Nucleus accumbens (tissue), 56 donors: ENCODE results near the gene WNK2.
A peak's percentile ranks its signal among the peaks of the same experiment; 100 is the strongest.
"Not testable (repeated sequence)": the region's sequence is repeated elsewhere in the genome, so short reads cannot be mapped to it uniquely, and the experiment has no call there.

Source experiments
- DNase-seq, 56 donors: peaks; one replicate each; lab custom pipeline; 2025; lab: John Stamatoyannopoulos, UW

Gene WNK2

DNA sequence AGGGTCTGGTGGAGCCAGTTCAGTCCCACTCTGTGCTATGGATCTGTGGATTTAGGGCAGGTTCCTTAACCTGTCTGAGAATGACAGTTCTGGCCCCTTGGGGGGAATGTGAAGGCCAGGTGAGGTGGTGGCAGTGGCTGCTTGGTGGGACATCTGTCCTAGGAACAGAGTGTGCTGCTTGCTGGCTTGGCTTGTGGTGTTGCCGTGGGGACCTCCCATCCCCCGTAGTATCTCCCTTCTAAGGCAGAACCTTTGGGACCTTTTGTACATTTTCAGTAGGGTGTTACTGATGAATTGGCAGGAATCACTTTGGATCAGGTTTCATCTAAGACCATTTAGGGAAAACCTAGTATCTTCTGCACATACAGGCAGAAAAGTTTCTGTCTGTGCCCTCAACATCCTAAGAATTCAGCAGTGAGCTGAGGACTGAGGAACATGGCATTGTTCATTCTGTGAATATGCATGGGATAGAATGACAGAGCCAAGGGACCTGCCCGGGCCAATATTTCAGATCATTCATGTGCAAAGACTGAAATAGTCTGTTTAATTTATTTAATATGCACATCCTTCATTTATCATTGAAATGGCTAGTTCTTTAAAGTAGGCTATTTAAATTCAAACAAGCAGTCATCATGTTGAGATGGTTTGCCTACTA lies 64.6 kb downstream of the WNK2 start:
- no peak for DNase-seq

DNA sequence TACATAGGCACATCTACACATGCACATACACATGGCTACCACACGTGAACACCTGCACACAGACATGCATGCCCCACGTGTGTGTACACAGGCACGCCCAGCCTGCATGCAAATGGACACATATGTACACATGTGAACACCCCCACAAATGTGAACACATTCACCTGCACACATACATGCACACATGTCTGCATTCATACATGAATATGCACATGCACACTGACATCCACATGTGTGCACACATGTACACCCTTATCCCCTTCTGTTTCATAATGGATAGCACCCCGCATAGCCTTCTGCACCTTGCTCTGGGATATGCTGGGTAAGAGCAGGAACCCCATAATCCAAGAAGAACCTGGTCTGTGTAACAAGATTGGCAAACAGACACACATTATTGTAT lies 66.2 kb downstream of the WNK2 start:
- no peak for DNase-seq

DNA sequence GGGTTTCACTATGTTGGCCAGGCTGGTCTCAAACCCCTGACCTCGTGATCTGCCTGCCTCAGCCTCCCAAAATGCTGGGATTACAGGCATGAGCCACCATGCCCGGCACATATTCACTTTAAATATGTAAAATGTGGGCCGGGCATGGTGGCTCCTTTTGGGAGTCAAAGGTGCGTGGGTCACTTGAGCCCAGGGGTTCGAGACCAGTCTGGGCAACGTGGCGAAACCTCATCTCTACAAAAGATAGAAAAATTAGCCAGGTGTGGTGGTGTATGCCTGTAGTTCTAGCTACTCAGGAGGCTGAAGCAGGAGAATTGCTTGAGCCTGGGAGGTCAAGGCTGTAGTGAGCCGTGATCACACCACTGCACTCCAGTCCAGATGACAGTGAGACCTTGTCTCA lies 67.4 kb downstream of the WNK2 start:
- DNase-seq: not testable (repeated sequence)

DNA sequence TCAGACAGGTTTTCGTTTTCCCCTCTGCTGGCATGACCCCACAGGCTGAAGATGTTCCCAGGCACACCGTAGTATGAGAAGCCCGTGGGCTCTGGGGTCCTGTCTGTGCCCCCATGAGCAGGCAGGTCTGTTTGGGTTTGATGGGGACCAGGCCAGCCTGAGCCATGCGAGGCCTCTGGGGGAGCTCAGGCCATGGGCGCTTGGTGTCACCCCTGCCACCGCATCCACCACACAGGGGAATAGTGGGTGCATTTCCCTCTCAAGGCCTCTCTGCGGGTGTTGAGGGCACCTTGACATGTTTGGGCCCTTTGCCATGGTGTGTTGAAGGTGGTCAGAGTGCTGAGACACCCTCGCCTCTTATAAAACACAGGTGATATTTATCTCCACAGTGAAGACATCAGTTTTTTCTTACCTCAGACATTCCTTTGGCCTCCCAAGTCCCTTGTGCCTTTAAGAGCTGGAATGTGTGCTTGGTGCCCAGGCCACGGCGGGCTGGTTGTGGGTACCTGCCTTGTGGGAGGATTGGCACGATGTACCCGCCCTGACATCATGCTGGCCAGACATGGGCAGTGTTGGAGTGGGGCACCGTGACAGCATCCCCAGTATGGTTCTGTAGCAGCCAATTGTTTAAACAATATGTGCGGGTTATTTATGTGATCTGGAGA lies 68.3 kb downstream of the WNK2 start:
- no peak for DNase-seq

DNA sequence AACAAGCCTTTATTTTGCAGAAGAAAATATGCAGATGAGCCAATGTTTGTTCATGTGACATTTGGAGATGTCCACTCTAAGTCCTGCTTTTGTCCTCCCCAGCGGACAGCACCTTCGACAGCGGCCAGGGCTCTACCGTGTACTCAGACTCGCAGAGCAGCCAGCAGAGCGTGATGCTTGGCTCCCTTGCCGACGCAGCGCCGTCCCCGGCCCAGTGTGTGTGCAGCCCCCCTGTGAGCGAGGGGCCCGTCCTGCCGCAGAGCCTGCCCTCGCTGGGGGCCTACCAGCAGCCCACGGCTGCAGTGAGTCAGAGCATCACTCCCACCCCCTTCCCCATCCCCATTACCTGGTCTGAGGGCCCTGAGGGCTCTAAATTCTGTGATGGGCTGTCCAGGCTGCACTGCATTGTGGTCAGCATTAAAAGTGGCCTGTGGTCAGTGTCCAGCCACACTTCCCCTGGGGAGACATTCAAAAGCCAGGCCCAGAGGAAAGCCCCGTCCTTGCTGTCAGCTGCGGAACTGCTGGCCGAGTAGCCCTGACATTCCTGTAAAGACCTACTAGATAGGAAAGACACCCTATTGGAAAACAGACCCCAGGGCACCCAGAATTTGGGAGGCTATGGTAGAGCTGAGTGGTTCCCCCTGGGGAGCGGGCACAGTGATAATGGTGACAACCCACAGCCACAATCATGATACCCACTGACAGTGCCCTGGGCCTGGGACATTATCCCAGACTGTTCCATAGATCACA lies 69.0 kb downstream of the WNK2 start:
- no peak for DNase-seq

DNA sequence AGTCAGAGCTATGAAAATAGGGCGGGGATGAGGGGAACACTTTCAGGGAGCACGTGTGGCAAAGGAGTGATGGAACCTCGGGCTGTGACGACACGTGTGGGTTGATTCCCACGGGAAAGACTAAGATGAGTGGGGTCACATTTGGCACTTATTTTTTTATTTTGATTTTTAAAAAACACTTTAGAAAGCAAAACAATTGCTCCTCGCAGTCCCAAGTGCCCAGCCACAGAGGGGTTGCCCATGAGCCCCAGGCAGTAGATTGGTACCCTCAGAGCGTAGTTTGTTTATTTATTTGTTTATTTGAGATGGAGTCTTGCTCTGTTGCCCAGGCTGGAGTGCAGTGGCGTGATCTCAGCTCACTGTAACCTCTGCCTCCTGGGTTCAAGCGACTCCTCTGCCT lies 69.7 kb downstream of the WNK2 start:
- no peak for DNase-seq

DNA sequence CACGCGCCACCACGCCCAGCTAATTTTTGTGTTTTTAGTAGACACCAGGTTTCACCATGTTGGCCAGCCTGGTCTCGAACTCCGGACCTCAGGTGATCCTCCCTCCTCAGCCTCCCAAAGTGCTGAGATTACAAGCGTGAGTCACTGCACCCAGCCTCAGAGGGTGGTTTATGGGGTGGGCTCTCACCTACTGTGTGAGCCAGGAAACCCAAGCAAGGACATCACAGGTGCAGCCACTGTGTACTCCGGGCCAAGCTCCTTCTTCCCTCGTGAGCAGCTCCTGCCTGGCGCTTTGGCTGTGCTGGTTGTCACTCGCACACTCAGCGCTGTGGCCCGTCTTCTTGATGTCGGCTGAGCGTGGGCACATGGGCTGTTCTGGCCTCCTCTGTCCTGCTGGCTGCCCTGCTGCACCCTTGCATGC lies 70.1 kb downstream of the WNK2 start:
- DNase-seq: no peak

DNA sequence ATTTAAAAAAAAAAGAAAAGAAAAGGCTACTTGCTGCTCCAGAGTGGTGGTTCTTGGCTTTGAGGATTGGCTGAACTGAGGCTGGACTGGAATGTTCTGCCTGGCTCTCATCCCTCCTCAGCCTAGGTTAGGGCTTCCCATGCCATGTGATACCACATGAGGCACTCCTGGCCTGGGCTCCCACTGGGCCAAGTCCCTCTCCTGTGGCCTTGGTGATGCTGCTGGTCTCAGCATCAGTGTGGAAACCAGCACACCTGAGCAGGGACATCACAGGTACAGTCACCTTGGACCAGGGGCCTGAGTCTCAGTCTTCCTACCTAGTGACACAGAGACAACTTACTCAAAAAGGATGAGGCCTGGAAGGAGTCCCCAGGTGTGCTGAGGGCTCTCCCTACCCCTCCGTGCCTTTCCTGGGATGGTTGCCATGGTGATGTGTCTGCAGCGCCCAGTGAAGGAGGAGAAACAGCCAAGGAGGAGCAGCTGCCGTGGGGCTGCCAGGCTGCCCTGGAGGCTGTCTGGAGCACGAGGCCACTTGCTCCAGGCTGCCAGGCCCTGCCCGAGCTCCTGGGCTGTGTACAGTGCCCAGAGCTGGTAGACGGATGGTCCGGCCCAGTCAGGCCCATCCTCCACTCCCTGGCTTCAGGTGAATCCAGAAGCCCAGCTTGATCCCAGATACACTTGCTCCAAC lies 71.0 kb downstream of the WNK2 start:
- peak in 8 of 56 donors; percentile 4 to 34 (median 24) for DNase-seq

DNA sequence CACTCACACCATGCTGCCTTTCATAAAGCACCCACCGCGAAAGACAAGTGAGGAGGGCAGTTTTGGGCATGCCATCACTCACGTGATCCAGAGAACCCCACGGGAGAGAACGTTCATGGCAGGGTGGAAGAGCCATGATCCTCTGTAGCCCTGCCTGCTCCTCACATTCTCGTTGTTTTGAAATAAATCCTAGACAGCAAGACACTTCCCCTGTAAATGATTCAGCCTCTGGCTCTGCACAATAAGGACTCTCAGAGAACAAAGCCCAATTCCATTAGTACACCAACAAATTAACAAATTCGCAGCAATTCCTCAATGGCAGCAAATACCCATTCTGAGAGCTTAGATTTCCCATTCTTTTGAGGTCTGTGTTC lies 71.5 kb downstream of the WNK2 start:
- DNase-seq: no peak

DNA sequence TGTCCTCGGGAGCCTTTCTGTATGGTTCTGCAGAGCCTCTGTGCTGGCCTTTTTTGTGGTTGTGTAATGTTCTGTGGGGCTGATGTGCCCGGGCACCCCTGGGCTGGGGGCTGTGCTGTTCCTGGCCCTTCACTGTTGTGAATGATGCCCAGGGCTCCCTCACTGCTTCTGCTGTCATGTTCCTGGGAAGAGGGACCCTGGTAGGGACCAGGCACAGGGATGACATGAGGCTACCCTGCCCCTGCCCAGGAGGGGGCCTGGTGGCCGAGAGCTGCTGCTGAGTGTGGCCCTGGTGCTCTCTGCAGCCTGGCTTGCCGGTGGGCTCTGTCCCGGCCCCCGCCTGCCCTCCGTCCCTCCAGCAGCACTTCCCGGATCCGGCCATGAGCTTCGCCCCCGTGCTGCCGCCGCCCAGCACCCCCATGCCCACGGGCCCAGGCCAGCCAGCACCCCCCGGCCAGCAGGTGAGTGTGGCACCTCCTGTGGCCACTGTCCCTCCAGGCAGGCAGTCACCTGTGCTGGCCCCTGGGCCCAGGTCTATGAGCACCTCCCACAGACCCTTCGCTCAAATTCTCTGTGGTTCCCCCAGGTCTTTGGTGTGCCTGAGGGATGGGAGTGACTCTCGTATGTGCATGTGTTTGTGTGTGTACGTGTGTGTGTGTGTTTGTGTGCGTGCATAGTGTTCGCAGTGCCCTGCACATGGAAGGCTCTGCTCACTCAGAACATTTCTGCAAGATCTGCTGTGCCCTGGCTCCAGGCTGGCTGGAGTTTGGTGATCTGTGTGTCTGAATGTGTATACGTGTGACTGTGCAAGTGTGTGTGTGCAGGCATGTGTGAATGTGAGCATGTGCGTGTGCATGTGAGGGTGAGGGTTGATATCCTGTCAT lies 72.3 kb downstream of the WNK2 start:
- DNase-seq: no peak

DNA sequence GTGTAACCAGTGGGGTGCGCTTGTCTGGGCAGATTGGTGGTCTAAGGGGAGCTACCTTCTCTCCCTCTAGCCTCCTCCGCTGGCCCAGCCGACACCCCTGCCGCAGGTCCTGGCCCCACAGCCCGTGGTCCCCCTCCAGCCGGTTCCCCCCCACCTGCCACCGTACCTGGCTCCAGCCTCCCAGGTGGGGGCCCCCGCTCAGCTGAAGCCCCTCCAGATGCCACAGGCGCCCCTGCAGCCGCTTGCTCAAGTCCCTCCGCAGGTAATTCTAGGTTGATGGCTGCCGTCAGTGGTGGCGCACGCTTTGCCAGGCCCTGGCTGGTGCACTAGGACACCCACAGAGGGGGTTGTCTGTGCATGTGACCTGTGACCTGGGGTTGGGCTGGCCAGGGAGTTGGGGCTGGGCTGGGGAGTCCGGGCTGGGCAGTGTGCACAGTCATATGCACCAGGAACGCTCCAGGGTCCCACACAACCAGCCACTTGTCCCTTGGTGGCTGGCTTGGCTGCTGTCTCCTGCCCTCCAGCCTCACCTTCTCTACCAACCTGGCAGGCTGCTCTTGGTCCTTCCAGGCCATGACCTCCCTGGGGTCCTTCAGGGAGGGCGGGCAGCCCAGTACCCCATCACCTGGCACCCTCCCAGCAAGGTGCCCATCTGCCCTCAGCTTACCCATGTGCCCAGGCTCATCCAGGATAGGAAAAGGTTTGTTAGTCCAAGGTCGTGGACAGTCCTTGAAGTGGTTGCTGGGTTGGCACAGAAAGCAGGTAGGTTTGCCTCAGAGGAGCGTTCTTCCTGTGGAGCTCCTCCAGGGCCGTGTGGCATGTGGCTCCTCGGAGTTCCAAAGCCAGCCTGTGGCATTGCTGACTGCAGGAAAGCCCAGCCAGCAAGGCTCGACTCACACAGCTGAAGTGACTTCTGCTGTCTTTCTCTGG lies 73.2 kb downstream of the WNK2 start:
- no peak for DNase-seq

DNA sequence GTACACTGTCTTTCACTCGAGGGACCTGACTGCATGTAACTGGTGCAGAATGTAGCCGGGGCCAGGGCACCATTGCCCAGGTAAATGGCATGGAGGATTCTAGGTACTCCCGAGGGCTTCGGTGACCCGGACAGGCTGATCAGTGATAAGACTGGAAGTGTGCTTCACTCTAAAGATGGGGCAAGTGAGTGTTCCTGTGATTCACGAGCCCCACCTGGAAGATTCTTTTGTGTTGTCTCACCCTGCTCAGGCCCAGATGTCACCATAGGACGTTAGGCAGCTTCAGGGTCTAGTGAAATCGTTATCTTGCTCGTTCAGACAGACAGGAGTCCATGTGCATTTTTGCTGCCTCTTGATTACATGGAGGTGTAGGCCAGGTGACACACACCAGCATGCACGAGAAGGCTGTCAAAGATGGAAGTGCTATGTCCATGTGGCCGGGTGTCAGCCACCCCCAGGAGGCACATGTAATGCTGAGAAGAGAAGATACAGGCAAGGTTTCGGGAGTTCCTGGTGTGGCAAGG lies 73.9 kb downstream of the WNK2 start:
- DNase-seq: no peak

DNA sequence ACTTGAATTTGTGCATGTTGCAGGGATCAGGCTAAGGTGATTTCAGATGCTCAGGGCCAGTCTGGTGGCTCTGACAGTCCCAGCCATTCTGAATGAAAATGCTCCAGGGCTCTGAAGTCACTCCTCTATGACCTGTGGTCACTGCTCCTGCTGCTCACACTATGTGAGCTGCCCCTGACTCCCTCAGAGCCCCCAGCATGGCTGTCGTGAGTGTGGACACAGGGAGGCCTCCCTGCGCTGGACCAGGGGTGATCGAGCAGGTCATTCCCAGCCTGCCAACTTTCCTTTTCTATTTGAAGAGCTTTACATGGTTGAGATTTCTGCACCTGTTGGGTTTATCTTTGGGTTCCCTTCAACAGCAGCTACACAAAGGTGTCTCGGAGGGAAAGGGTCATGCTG lies 74.5 kb downstream of the WNK2 start:
- DNase-seq: no peak

DNA sequence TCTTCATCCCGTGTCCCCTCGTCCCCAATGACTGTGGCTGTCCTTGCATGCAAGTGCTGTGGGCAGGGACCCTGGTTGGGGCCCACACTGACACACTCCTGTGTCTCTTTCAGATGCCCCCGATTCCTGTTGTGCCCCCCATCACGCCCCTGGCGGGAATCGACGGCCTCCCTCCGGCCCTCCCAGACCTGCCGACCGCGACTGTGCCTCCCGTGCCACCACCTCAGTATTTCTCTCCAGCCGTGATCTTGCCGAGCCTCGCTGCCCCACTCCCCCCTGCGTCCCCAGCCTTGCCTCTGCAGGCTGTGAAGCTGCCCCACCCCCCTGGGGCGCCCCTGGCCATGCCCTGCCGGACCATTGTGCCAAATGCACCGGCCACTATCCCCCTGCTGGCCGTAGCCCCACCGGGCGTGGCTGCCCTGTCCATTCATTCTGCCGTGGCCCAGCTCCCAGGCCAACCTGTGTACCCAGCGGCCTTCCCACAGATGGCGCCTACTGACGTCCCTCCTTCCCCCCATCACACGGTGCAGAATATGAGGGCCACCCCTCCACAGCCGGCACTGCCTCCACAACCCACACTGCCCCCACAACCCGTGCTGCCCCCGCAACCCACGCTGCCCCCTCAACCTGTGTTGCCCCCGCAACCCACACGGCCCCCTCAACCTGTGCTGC lies 75.0 kb downstream of the WNK2 start:
- no peak for DNase-seq

DNA sequence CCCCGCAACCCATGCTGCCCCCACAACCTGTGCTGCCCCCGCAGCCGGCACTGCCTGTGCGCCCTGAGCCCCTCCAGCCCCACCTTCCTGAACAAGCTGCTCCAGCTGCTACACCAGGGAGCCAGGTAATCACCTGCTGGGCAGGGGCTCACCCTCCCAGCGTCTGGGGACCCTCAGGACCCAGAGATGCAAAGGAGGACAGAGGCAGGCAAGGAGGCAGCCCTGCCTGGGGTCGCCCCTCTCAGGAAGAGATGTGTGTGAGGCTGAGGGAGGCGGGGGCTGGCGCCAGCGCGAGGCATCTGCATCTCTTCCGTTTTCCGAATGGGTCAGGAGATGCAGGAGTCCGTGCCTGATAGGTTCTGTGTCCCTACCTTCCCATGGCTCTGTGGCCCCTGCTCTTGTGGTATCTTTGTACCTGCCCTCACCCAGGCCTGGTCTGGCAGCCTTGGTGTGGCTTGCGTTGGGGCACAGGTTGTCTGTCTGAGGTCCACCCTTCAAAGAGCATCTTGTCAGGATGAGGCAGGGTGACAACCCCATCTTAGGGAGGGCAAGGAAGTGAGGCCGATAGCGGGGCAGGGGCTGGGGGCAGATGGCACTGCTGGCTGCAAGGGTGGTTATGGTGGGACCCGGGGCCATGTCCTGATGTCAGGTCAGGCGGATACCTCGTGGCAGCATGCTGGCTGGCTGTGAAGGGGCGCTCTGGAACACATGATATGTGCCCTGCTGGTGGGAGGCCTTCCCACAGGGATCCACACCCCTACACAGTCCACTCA lies 75.7 kb downstream of the WNK2 start:
- DNase-seq: no peak

DNA sequence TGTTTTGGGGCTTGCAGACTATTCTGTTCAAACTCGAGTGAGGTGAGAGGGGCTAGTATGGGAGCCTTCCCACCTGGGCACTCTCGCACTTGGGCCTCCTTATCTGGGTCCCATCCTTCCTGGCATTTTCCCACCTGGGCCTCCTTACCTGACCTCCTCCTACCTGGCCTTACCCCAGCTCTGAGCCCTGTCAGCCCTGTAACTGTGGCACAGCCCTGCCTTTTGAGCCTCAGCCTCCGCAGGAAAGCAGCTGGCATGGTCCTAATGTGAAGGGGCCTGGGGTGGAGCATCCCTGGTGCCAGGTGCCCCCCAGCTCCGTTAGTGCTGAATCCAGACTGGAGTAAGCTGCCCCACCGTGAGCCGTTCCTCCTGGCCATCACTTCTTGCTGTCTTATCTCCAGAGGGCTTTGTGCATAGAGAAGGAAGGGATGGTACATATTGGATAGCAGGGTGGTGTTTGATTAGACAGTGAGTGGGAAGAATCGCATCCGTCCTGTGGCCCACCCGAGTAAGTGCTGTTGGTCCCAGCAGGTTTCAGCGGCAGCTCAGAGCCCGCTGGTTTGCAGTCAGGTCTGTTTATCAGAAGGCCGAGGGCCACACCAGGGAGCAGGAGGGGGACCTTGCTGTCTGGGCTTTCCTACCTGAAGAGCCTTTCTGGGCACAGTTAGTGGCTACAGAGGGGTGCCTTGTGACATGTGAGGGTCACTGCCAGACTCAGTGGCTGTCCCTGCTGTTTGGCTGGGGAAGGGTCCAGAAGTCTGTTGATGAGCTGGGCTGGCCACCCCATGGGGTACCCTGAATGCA lies 76.5 kb downstream of the WNK2 start:
- no peak for DNase-seq

DNA sequence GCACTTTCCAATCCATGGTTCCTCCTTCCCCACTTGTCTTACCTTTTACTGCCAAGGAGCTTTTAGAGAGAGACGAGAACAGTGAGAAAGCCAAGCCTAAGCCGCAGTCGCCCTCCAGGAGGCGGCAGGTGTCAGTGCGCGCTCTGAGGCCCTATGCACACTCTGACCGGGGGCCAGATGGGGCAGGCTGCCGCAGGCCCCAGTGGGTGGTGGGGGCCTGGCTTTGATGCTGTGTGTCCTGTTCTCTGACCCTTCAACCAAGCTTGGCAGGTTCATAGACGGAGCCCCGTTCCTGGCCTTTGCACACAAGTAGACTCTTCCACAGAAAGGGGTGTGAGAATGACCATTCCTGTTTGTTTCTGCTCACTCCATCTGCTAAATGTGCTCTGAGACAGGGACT lies 77.3 kb downstream of the WNK2 start:
- DNase-seq: no peak
